NCI-H146 treated with DMSO at 0.1 percent for 48 hours (cell line): ENCODE measurements around the gene GRIN2A.

Experiments
- DNase-seq: peaks from one replicate; lab custom pipeline; 2025; ENCODE audit not compliant: unreplicated experiment; lab: John Stamatoyannopoulos, UW

The GRIN2A gene

DNA sequence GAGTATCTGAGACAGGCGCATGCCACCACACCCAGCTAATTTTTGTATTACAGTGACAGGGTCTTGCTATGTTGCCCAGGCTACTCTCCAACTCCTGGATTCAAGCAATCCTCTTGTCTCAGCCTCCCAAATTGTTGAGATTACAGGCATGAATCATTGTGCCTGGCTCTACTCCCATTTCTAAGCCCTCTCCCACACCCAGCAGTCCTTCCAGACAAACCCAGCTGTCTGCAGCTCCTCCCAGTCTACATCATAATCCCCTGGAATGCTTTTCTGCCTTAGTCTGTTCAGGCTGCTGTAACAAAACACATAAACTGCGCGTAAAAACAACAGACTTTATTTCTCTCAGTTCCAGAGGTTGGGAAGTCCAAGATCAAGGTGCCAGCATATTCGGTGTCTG is 144.5 kb downstream of the GRIN2A start:
- no peak for DNase-seq

DNA sequence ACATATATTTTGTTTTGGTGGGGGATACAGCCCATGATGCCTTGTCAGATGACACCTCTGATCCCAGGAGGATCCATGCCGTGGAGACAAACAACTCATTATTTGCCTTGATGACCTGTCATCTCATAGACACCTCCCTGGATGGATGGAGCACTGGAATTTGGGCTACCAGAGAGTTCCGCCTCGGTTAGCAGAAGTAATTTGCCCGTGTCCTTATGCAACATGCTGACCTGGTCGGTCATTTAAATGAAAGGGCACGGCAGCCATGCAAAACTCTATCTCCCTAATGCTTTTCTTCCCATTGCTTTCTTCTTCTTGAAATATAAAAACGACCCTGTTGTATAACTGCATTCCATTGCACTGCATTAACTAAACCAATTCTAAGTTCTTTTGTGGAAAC is 145.3 kb downstream of the GRIN2A start:
- no peak for DNase-seq

GRCh38 chr16:10033556-10033955 is 148.7 kb downstream of the GRIN2A start:
- DNase-seq, result no peak

DNA sequence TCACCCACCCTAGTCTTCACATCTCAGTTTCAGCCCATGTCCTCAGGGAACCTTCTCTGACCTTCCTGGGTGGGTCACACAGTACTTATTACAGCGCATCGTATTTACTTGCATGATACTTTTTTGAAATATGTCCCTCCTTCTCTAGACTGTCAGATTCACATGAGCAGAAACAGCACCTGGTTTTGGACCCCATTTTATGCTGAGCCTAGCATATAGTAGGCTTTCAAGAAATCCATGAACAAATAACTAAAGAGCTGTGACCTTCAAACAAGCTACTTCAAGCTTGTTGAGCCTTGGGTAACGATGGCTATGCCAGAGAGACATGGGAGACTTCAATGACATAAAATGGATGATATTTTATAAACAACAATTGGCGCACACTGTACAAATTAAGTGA is 150.3 kb downstream of the GRIN2A start:
- DNase-seq, result no peak

DNA sequence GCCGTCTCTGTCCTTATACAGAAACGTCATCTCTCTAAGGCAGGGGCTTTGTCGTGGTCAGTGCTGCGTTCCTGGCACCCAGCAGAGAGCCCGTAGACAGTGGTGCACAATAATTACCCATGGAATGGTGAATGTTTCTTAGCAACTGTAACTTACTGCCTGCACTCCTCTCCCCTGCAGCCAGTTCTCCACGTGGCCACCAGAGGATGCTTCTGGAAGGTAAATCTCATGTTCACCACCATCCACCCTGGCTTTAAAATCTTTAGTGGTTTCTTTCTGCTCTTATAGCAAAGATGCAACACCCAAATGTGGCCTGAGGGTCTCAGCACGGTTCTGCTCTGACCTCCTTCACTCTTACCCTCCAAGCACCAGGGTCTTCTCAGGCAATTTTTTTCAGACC is 150.8 kb downstream of the GRIN2A start:
- no peak for DNase-seq

GRCh38 chr16:10028644-10029043 is 153.6 kb downstream of the GRIN2A start:
- no peak for DNase-seq

GRCh38 chr16:10027553-10027952 is 154.7 kb downstream of the GRIN2A start:
- no peak for DNase-seq

GRCh38 chr16:10026593-10026992 is 155.6 kb downstream of the GRIN2A start:
- no peak for DNase-seq

DNA sequence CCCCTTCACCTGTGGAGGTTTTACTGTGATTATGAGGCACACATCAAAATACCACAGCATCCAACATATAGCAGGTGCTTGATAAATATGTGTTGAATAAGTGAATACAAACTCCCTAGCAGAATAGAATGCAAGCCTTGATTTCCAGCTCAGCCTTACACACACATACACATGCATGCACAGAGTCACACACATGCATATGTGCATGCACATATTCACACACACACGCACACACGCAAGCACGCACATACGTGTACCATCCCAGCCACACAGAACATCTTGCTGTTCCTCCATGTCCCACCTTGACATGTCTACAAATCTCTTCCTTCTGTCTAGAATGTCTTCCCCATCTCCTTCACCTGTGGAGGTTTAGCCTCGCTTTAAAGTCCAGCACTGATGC is 160.1 kb downstream of the GRIN2A start:
- no peak for DNase-seq

DNA sequence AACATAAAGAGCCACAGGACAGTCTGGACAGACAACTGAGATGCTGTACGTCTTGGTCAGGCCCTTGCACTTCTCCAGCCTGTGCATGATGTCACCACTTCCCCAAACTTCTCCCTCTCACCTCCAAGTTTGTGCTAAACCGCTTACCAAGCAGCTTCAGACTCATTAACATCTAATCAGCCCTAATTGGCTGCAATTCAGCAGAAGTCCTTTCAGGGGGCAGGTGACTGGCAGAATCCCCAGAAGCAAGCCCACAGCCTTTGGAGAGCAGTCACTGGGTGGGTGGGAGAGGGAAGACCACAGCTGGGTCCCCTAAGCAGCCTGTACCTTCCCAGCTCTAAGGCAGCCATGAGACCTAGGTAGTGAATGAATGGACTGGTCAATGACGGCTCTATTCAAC is 161.4 kb downstream of the GRIN2A start:
- DNase-seq, result no peak

GRCh38 chr16:10016752-10017151 is 165.5 kb downstream of the GRIN2A start:
- DNase-seq, result no peak

GRCh38 chr16:10015397-10015796 is 166.8 kb downstream of the GRIN2A start:
- no peak for DNase-seq

- no peak for DNase-seq
Observed at GRCh38 chr16:10013774-10014173, 168.5 kb downstream of the GRIN2A start.

GRCh38 chr16:10013364-10013763 is 168.9 kb downstream of the GRIN2A start:
- no peak for DNase-seq

DNA sequence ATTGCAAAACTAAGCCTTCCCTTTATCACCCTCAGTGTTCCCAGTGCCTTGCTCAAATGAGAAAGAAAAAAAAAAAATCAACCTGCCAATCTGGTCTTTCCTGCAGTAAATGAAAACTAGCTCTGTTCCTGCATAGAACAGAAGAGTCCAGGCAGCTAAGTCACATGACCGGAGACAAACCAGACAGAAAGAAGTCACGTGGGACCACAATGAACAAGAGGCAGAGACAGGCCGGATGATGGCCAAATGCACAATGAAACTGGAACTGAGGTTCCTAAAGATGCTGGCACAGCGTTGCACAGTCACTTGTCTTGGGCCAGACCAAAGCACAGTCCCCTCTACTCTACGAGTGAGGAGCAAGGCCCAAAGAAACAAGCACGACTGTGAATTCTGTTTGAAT is 172.5 kb downstream of the GRIN2A start:
- no peak for DNase-seq

- no peak for DNase-seq
Observed at GRCh38 chr16:10003486-10003885, 178.7 kb downstream of the GRIN2A start.

GRCh38 chr16:10001258-10001775 is 180.9 kb downstream of the GRIN2A start:
- no peak for DNase-seq

GRCh38 chr16:9996221-9996620 is 186.0 kb downstream of the GRIN2A start:
- no peak for DNase-seq

GRCh38 chr16:9992441-9992840 is 189.8 kb downstream of the GRIN2A start:
- no peak for DNase-seq

- no peak for DNase-seq
Observed at GRCh38 chr16:9980981-9981380, 201.2 kb downstream of the GRIN2A start.

- DNase-seq, result no peak
Observed at GRCh38 chr16:9978160-9978725, 204.0 kb downstream of the GRIN2A start.

GRCh38 chr16:9977333-9977897 is 204.8 kb downstream of the GRIN2A start:
- no peak for DNase-seq

- DNase-seq, result no peak
Observed at GRCh38 chr16:9976601-9977000, 205.6 kb downstream of the GRIN2A start.
